ENCODE measurements around the gene GPR101.
"Not testable (repeated sequence)": the region's sequence is repeated elsewhere in the genome, so short reads cannot be mapped to it uniquely, and the experiment has no call there.

Gene GPR101

GRCh38 chrX:137000236-137000635 lies 33.6 kb downstream of the GPR101 start:
- DNase-seq, result not testable (repeated sequence)

GRCh38 chrX:136999024-136999423 lies 34.8 kb downstream of the GPR101 start:
- no peak for DNase-seq
